HepG2 (cell line): Measurements from ENCODE around the gene CTDSP2. TPM values are rescaled to one million over a fixed set of nuclear protein-coding genes. Genes with fewer than 3 reads are reported as not detected.
A peak's percentile ranks its signal among the peaks of the same experiment; 100 is the strongest.

Experiments used
- ATAC-seq: fragments of 200-7000 bp; cut with Tn5 transposase; 3 replicates; pipeline ENCODE4 v1.9.1; 2020; ENCODE audit warnings: mild to moderate bottlenecking, moderate library complexity
- BruUV-seq: library from RNA; stranded (reverse); fragments of 400-500 nt; replicated peaks from 2 replicates; lab custom pipeline; 2021; lab: Mats Ljungman, UMichigan
- CTCF ChIA-PET: fragments of 300-600 bp; formaldehyde crosslinking; extraction: SDS; loops from one replicate; lab custom pipeline; 2021; ENCODE audit warnings: low total read pairs, inconsistent platforms, low intra/inter-chr PET ratio; lab: Yijun Ruan, JAX
- POLR2A ChIA-PET: fragments of 350-600 bp; sonication (Branson Sonifier 250); formaldehyde crosslinking; loops from one replicate; lab custom pipeline; 2020; ENCODE audit warnings: antibody characterized with exemption, inconsistent platforms; lab: Yijun Ruan, JAX
- DNase-seq: peaks from one replicate; pipeline ENCODE4 v3.0.0-alpha.2; 2015; ENCODE audit warnings: low spot score
- FAIRE-seq: peaks from 3 replicates; lab custom pipeline; 2011; peaks lifted over from hg19 to GRCh38; lab: Jason Lieb, UNC
- H2AFZ ChIP-seq: one replicate; pipeline ENCODE4 v1.6.1; 2011; ENCODE audit warnings: low read length, inconsistent platforms
- H3K27ac ChIP-seq: fragments of 300-600 bp; 3 replicates; pipeline ENCODE4 v1.8.0; 2011; ENCODE audit warnings: mixed run types, mild to moderate bottlenecking, mixed read lengths, low read length, inconsistent platforms; ENCODE audit not compliant: insufficient read depth; ENCODE audit errors: extremely low read length
- H3K27me3 ChIP-seq, 2 experiments: fragments of 200-600 bp in 1 of 2; 2 replicates in 1 of 2; 3 replicates in 1 of 2; pipeline versions ENCODE4 v1.6.0 to v1.8.0; 2011; ENCODE audit warnings: low read length in 2 of 2, mild to moderate bottlenecking in 2 of 2, moderate library complexity in 2 of 2, inconsistent platforms in 1 of 2; ENCODE audit not compliant: insufficient read depth in 2 of 2, control insufficient read depth in 1 of 2
- H3K36me3 ChIP-seq, 2 experiments: fragments of 200-600 bp in 1 of 2; replicated peaks in 1 of 2; 2 replicates in 1 of 2; 3 replicates in 1 of 2; pipeline versions ENCODE4 v1.5.1 to v1.8.0; 2011; ENCODE audit warnings: low read length in 2 of 2, inconsistent platforms in 1 of 2; ENCODE audit not compliant: insufficient read depth in 2 of 2, control insufficient read depth in 1 of 2
- H3K4me1 ChIP-seq: 2 replicates; pipeline ENCODE4 v1.5.1; 2012; ENCODE audit warnings: low read length, inconsistent platforms; ENCODE audit not compliant: insufficient read depth
- H3K4me2 ChIP-seq: 2 replicates; pipeline ENCODE4 v1.6.0; 2011; ENCODE audit warnings: low read depth, low read length, inconsistent platforms
- H3K4me3 ChIP-seq, 3 experiments: fragments of 200-600 bp in 1 of 3; sonication (generic), shearing (Covaris generic) in 1 of 3; replicated peaks in 1 of 3; 2 replicates each; pipeline ENCODE4 v1.5.1; 2011 to 2016; ENCODE audit warnings: low read length in 3 of 3, inconsistent platforms in 2 of 3, low read depth in 2 of 3, mild to moderate bottlenecking in 2 of 3, control low read depth in 1 of 3, mixed read lengths in 1 of 3; ENCODE audit not compliant: insufficient read depth in 1 of 3
- H3K79me2 ChIP-seq: one replicate; pipeline ENCODE4 v1.6.1; 2011; ENCODE audit warnings: low read length, inconsistent platforms; ENCODE audit not compliant: insufficient read depth
- H3K9ac ChIP-seq: 2 replicates; pipeline ENCODE4 v1.6.0; 2011; ENCODE audit warnings: mild to moderate bottlenecking, low read depth, low read length, inconsistent platforms; ENCODE audit not compliant: insufficient read depth
- H3K9me3 ChIP-seq: 2 replicates; pipeline ENCODE4 v1.5.1; 2012; ENCODE audit warnings: mild to moderate bottlenecking, low read length
- H4K20me1 ChIP-seq: 2 replicates; pipeline ENCODE4 v1.6.0; 2011; ENCODE audit warnings: inconsistent platforms, mild to moderate bottlenecking, low read length, moderate library complexity; ENCODE audit not compliant: insufficient read depth
- FOSL1 ChIP-seq: sonication (generic); formaldehyde crosslinking; IDR thresholded peaks from 2 replicates; pipeline ENCODE4 v1.9.0; 2021; ENCODE audit warnings: missing genetic modification reagents, borderline replicate concordance
- GFI1 ChIP-seq: sonication (generic); formaldehyde crosslinking; IDR thresholded peaks from 2 replicates; pipeline ENCODE4 v1.5.0; 2020; ENCODE audit warnings: missing genetic modification reagents, mild to moderate bottlenecking, borderline replicate concordance
- HDAC2 ChIP-seq: sonication (generic); formaldehyde crosslinking; IDR thresholded peaks from 2 replicates; pipeline ENCODE4 v1.4.0; 2020; ENCODE audit warnings: missing genetic modification reagents
- HMGXB3 ChIP-seq: sonication (generic); formaldehyde crosslinking; IDR thresholded peaks from 2 replicates; pipeline ENCODE4 v1.4.0; 2020; ENCODE audit warnings: missing genetic modification reagents, borderline replicate concordance
- PRMT3 ChIP-seq: sonication (generic); formaldehyde crosslinking; IDR thresholded peaks from 2 replicates; pipeline ENCODE4 v1.8.1; 2022; ENCODE audit warnings: low read depth, mild to moderate bottlenecking, moderate library complexity, missing genetic modification reagents, borderline replicate concordance
- RFXAP ChIP-seq: sonication (generic); formaldehyde crosslinking; IDR thresholded peaks from 2 replicates; pipeline ENCODE4 v1.4.0; 2020; ENCODE audit warnings: missing genetic modification reagents, borderline replicate concordance
- STAG1 ChIP-seq: sonication (generic); formaldehyde crosslinking; IDR thresholded peaks from 2 replicates; pipeline ENCODE4 v1.4.0; 2020; ENCODE audit warnings: missing genetic modification reagents
- TEF ChIP-seq: sonication (generic); formaldehyde crosslinking; IDR thresholded peaks from 2 replicates; pipeline ENCODE4 v1.5.0; 2020; ENCODE audit warnings: missing genetic modification reagents
- ZFP1 ChIP-seq: IDR thresholded peaks from 2 replicates; pipeline ENCODE4 v1.6.1; 2016
- ZFP62 ChIP-seq: sonication (generic); formaldehyde crosslinking; IDR thresholded peaks from 2 replicates; pipeline ENCODE4 v1.4.0; 2020; ENCODE audit warnings: missing genetic modification reagents
- ZNF205 ChIP-seq: IDR thresholded peaks from 2 replicates; pipeline ENCODE4 v1.6.1; 2018; ENCODE audit warnings: missing biosample characterization, missing genetic modification reagents
- ZNF687 ChIP-seq: sonication (generic); formaldehyde crosslinking; IDR thresholded peaks from 2 replicates; pipeline ENCODE4 v1.5.1; 2020; ENCODE audit warnings: mild to moderate bottlenecking, missing genetic modification reagents, moderate library complexity
- WGBS: methylation state at CpG from one replicate; pipeline ENCODE4 v1.1.6; 2017; ENCODE audit warnings: low lambda C conversion rate; 5-methylcytosine and 5-hydroxymethylcytosine counted together
- in situ Hi-C: cut with HindIII; loops from 2 replicates; pipeline ENCODE4 v1.10.0; 2017; ENCODE audit warnings: low pct_unique_long_range_greater_than_20kb; ENCODE audit not compliant: extremely low pct_ligation_motif_present
- intact Hi-C: fragments of 100-400 bp; cut with micrococcal nuclease; formaldehyde crosslinking; loops from one replicate; pipeline ENCODE4 v1.10.0; 2022; ENCODE audit not compliant: unreplicated experiment
- polyA plus RNA-seq, 8 experiments: library from polyadenylated mRNA; depleted of rRNA in 3 of 8; stranded (reverse) in 7 of 8; unstranded in 1 of 8; fragments of >200 nt; fragmentation: Illumina TruSeq in 4 of 8; extraction: Trizol in 4 of 8; gene quantifications; 2 replicates each; pipeline versions ENCODE4 v1.2.1 to v1.2.3, GENCODE V29; 2011 to 2016; ENCODE audit warnings: low read depth in 4 of 8, missing spikeins in 1 of 8, mixed read lengths in 1 of 8; ENCODE audit not compliant: insufficient read depth in 1 of 8
- total RNA-seq, 5 experiments: library from RNA; depleted of rRNA; stranded (reverse); fragments of >200 nt; fragmentation: Illumina TruSeq; extraction: Trizol; gene quantifications; 2 replicates each; pipeline ENCODE4 v1.2.3, GENCODE V29; 2016; ENCODE audit warnings: low read depth in 1 of 5

The CTDSP2 gene
- total and polyA plus RNA-seq, 2 of the 13 experiments (the other 11 are each of a cell fraction or from before 2014, with no cell fraction given) = 38.1 to 82.5 TPM

- TF ChIP-seq ZNF687 (peak; percentile 34; the same call in 1 of the 2 replicates), GFI1 (0 out of 2 replicates have a peak, but pooled peaks have one; percentile 31), STAG1 (CRISPR knock-in tag) (peak; percentile 73)
These were observed 43.1 kb downstream of the CTDSP2 start (continued) for GRCh38 chr12:57803319-57803893.

GRCh38 chr12:57802607-57803006, 43.9 kb downstream of the CTDSP2 start:
- no peak for ATAC-seq
- FAIRE-seq = no peak
- TF ChIP-seq ZFP1 = no peak
- TF ChIP-seq ZFP62 (CRISPR knock-in tag) = no peak
- no peak for TF ChIP-seq TEF (CRISPR knock-in tag)
- no peak for TF ChIP-seq PRMT3 (CRISPR knock-in tag)
- TF ChIP-seq ZNF205 (CRISPR knock-in tag) = no peak
- TF ChIP-seq FOSL1 (CRISPR knock-in tag) = no peak
- no peak for TF ChIP-seq HMGXB3 (CRISPR knock-in tag)
- TF ChIP-seq HDAC2 (CRISPR knock-in tag) = no peak
- TF ChIP-seq RFXAP (CRISPR knock-in tag) = no peak

More at GRCh38 chr12:57802607-57803006, 43.9 kb downstream of the CTDSP2 start:
- ChIA-PET CTCF (interaction anchor here (1.2 to 3.2 kb wide), 2 partner anchors 12 to 103 kb away, joined by 4 to 54 read pairs; no protein-coding TSS in a partner anchor), POLR2A (no interaction called here)
- no peaks in the 10 kb centered on the region for H3K79me2 ChIP-seq
- no peak overlapping the region for H3K27ac ChIP-seq
- H3K4me1 ChIP-seq = no peaks in the 10 kb centered on the region
- no peaks in the 10 kb centered on the region for H3K9me3 ChIP-seq
- no peak overlapping the region for H2AFZ ChIP-seq
- H3K4me2 ChIP-seq = no peak overlapping the region
- H3K27me3 ChIP-seq = no peaks in the 10 kb centered on the region
- no peak for DNase-seq
- no peak overlapping the region for H3K4me3 ChIP-seq
- no peak overlapping the region for H3K9ac ChIP-seq
- no TSS peak for BruUV-seq
- intact Hi-C loops (loop anchor here (1.0 kb wide), 2 partner anchors 29 to 103 kb away; no protein-coding TSS in a partner anchor), in situ Hi-C loops (no loop called here)
- 94% methylated on average over 1 of the region's 1 CpG for WGBS
- peaks cover 5 to 22% of the 10 kb centered on the region in 2 experiments; a peak in 4 of 5 replicates for H3K36me3 ChIP-seq
- 0 out of 2 replicates have a peak, but pooled peaks cover 3% of the 10 kb centered on the region for H4K20me1 ChIP-seq
